Measurements from ENCODE around the gene LGALS16.

GRCh38 chr19:39684267-39684666 is 28.6 kb downstream of the LGALS16 start:
- no peak for TF ChIP-seq EZH2phosphoT487 (IDR thresholded peaks at IDR 0.05; ENCODE audit: insufficient read depth, low read depth)
- no peak for TF ChIP-seq EZH2 (IDR thresholded peaks at IDR 0.05; ENCODE audit: insufficient read depth, poor library complexity, severe bottlenecking)

Measured in GM23248 (cell line).